Amniotic stem cell (primary cell): ENCODE results near the gene SMIM31.

ENCODE experiments used
- DNase-seq: peaks from one replicate; lab custom pipeline; 2025; lab: John Stamatoyannopoulos, UW

SMIM31 gene

DNA sequence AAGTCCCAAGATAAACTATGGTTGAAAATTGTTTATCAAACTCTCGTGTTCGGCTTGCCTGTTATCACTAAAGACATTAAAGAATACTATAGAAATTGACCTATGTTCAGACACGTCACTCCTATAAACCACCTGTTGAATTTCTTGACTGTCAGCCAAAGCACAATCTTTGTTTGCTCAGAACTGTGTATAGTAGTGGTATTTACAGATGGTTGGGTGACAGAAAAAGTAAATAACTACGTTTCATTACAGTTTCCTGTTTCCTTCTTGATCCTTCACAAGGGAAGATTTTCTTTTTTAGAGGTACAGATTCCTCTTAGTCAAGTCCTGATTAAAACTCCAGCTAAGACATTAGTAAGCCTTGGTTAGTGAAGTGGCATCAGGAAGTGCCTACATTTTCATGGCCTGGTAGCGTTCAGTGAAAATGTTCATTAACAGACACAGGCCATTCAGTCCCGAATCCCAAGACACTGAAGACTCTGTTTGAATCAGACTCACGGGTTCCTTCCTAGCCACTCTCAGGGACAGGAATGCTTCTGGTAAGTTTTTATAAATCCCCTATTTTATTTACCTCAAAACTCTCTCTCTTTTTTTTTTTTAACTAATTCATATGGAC, at the start of gene SMIM31:
Gene SMIM31, plus strand, starts transcription at position 259 of the 616 bp plus-strand sequence. CDS start 16,313 bp downstream, outside the sequence.
- no peak for DNase-seq

DNA sequence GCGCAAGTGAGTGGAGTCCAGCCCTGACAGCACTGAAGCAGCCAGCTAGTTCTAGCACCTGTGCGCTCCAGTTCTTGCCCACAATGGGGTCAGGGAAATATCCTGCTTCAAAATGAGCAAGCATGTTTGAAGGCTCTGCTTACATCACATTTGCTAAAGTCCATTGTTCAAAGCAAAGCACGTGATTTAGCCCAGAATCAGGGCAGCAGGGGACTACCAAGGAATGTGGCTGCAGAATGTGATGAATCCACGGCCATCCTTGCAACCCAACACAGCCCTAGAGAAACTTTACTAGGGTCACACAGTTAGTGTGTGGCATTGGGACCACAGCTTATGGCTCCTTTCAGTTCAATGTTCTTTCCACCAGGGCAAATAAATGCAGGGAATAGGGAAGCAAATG, 47.3 kb upstream of the SMIM31 start:
- DNase-seq = no peak

DNA sequence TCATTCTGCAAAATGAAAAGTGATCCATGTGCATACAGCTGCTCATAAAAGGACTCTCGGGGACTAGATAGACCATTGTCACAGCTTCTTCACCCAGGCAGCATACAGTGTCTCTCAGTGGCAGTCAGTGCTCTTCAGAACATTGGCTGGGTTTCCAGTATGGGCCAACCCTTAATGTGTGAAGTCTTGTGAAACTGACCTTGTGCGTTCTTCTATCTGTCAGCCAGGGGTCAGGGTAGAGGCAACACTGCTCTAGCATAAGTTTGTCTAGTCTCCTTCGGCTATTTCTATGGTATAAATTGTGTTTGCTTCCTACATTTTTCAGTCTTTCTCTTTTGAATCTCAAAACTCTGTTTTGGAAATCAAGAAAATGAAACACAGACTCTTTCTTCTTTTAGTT, 37.0 kb upstream of the SMIM31 start:
- DNase-seq = no peak

DNA sequence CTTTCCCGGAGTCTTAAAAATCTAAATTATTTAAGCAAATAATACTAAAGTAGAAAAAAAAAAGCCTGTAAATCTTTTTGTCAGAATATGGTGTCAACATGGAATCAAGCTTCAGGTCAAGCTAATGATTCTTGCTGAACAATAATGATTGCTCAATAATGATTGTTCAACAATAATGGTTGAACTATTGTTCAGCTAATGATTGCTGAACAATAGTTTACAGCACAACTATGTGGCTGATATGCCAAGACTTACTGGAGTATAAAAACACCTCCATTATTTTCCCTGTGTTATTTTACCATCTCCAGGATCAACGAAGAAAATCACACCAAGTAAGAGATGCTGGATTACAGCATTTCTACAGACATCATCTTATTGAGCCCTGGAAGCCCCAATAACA, 35.1 kb upstream of the SMIM31 start:
- no peak for DNase-seq

DNA sequence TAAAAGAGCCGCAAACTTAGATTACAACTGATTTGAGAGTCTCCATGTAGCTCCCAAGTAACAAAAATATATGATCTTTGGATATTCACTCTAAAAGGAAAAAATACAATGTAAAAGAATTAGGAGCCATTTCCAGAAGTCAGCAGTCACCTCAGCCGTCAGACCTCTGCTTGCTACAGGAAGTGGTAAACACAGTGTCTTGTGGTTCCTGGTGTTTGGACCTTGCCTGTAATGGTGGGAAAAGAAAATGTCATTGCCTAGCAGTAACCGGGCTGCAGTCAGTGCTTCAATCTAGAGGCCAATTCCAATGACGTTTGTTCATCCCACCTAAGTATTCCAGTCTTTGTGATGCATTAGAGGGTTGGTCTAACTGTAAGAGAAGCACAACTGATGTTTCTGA, 28.9 kb upstream of the SMIM31 start:
- DNase-seq = no peak

DNA sequence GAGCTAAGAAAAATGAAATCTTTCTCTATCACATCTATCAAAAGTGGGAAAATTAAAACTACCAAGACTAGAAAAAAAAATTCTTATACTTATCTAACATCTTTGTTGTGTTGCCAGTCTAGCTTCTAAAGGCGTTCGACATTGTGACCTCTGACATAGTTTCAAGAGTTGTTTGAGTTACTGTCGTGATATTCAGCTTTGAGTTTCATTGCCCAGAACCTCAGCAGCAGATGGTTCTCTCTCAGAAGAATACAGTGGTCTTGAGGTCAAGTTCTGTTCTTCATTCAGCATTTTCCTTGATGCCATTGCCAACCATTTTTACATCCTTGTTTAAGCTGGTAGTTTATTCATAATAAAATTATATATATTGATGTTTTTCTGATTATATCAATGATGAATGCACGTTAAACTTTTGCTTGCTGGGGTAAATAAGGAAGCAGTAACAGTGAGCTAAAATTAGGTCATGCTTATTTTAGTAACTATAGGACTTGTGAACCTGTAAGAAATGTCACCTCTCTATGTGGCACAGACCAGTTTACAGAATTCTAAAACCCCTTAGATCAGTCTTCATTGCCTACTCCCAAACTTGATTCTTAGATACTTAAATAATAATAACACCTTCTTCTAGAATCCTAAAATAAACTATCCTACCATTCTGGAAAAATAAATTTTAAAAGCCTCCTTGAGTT, 23.1 kb upstream of the SMIM31 start:
- no peak for DNase-seq

DNA sequence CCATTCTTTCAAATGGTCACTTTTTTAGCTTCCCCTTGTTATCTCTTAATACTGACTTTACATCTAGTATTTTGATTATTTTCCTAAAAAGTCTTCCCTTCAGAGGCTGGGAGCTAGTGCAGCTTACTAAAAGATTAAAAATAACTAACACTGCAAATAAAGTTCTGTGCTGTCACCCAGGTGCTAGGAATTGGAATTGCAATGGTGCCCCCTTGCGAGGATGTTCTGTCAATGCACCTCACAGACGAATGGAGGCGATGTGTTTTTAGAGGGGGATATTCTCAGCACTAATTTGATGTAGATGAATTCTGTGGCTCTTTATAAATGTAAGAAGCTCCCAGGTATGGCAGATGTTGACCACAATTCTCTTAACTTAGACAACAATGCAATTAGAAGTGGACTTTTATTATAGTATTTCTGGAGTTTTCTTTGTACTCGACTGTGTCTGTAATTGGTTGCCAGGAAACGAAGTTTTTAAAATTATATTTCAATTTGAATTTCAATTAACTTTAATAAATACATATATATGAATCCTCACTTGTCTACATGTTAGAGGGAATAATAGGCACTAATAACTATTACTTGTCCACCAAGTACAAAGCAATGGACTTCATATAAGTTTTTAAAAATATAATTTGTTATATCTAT, 22.0 kb upstream of the SMIM31 start:
- no peak for DNase-seq

DNA sequence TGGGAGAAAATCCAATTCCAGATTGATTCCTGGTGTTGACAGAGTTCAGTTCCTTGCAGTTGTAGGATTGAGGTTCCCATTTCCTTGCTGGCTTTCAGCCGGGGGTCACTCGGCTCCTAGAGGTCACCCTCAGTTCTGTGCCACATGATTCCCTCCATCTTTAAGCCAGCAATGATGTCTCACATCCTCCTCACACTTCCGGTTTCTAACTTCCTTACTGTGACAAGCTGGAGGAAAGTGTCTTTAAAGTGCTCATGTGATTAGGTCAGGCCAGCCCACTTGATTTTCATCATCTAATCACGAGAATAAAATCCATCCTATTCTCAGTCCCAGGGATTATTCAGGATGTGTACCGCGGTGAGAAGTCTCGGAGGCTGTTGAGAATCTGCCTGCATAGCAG, 19.4 kb upstream of the SMIM31 start:
- no peak for DNase-seq

DNA sequence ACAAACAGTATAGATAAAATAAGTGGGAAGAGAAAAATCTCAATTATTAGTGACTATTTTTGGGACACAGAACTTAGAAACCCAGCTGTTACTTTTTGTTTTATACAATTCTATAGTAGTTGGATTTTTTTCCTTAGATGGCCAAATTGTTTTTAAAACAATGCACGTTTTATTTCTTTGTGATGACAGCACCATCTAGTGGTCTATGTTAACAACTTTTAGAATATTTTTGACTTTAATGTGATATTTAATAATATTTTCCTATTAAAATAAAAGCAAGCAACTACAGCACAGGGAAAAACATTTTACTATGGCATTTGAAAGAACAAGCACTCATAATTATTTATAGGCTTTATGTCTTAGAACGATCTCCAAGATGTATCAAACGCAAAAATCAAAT, 5.6 kb upstream of the SMIM31 start:
- DNase-seq = no peak

DNA sequence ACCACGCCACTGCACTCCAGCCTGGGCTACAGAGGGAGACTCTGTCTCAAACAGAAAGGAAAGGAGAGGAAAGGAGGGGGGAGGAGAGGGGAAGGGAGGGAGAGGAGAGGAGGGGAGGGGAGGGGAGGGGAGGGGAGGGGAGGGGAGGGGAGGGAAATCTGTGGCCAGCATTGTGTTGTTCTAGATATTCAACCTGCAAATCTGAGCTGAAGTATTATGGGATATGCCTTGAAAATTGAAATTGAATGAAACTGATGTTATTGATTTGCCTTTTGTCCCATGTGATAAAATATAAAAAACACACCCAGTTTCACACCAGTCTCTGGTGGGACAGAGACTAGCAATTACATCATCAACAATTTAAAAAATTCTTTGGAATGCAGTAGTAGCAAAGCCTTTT, 1.5 kb downstream of the SMIM31 start:
- no peak for DNase-seq

DNA sequence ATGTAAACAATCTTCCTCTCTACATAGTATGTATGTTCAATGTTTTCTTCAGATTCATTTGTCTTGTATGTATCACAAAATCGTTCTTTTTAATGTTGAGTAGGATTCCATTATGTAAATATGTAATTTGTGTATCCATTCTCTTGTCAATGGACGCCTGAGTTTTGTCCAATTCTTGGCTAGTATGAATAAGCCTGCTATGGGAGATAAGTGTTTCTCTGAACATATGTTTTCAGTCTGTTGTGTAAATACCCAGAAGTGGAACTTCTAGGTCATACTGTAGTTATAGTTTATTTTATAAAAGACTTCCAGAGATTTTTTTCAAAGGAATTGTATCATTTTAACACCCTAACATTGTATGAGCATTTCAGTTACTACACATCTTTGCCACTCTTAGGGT, 2.8 kb downstream of the SMIM31 start:
- no peak for DNase-seq

DNA sequence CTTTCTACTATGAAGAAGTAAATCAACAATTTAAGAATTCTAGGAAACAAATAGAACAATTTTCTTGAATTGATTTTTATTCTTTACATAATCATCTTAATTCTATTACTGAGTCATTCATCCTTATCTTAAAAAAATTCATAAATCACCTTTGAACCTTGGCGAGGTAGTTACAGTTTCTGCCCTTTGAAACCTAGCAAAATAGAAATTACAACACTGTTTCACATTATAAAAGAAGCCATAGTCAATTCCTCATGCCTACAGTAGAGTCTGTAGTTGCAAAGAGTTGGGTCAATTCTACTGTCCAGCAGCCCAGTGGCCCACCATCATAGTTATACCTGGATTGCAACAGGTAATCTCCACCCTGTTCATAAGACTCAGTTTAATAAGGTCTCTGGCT, 7.3 kb downstream of the SMIM31 start:
- DNase-seq = no peak

DNA sequence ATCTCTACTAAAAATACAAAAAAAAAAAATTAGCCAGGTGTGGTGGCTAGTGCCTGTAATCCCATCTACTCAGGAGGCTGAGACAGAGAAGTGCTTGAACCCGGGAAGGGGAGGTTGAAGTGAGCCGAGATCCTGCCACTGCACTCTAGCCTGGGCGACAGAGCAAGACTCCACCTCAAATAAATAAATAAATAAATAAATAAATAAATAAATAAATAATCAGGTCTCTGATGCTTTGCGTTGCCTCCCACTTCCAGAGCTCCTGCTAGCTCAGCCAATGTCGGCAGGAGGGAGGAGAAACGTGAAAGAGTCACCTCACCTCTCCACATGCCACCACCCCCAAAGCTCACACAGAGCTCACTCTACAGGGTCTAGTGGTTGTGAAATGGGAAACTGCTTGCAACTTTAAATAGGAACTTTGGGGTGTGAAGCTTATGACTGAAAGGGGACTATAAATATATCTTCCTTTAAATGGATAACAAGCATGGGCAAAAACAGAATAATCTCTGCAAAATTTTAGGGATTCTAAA, 7.9 kb downstream of the SMIM31 start:
- DNase-seq = no peak

DNA sequence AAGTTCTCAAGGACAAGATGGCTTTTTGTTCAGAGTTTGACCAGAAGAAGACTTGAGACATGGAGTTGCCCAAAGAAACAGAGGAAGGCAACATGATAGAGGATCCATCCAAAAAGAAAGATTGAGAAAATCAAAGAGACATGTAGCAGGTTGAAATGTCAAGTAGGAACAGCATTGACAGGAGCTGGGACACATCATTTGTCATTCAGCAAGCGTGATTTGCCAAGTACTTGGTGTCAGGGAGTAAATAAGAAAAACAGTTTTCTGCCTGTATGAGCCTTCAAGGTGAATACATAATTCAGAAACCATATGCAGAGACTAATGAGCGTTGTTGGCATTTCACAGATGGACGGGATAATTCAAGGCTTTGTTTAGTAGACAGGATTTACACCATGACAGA, 11.2 kb downstream of the SMIM31 start:
- no peak for DNase-seq

DNA sequence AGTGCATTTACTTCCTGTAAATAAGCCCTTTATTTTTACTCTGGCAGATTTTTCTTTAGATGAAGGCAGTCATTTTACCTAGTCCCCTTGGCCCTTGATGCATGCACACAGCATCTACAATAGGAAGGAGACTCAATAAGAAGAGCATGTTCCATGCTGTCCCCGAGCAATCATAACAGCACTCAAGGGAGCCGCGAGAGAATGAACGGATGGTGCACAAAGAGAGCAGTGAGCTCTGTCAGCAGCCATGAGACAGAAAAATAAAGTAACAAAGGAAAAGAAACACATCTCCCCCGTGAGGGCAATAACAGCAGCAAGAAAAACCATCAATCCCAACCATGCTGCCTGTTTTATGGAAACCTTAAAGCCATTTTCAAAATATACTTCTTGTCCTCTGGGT, 11.9 kb downstream of the SMIM31 start:
- no peak for DNase-seq

DNA sequence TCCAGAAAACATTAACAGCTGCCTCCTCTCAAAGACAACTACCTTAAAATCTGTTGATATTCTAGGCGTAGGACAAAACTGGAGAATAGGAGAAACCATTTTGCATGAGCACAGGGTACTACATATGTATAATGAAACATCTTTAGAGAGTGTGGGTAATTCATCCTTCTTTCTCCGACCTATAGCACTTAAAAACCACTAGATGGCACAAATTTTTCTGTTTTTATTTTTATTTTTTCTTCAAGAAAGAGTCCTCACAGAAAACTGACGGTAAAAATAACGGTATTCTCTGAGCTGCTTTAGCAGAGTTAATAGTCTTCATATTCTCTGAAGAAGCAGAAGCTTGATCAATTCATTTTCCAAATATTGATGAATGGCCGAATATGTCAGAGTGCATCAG, 14.6 kb downstream of the SMIM31 start:
- DNase-seq = no peak

DNA sequence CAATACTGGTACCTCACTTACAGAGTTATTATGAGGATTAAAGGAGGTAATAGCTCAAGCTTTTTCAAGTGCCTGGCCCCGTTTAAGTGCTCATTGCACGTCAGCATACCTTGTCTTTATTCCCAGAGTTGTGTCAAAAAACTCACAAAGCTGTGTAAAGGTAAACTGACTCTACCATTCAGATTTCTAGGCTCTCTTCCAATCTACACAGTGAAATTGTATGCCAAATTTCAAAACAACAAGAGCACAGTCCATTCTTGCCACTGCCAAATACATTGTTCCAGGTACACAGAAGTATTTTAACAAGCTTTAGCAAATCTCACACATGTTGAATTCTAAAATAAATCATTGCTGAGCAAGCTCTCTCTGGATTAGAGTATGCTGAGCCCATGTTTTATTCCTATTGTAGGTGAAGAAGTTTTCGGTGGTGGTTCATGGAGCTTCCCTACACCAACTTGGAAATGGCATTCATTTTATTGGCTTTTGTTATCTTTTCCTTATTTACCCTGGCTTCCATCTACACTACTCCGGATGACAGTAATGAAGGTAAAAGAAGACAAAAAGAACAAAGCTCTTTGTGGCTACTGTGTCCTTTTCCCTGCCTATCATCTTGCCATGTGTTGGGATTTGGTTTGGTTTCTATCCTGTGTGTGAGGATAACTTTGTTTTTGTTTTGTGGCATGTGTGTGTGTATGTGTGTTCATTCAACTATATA, 16.2 kb downstream of the SMIM31 start:
- DNase-seq = no peak

DNA sequence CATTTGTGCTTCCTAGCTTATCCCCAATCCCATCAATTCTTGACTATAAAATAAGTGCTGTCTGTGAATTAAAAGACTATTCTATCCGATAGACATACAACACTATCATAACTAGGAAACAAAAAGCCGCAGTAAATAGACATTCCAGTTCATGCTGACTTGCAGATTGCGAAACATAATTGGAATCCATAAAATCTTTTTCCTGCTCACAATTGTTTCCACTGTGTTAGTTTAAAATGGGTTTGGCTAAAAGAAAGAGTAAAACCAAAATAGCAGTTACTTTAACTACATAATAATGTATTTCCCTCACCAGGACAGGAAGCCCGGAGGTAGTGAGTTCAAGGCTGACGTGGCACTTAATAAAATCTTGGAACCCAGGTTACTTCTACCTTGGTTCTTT, 17.2 kb downstream of the SMIM31 start:
- no peak for DNase-seq

DNA sequence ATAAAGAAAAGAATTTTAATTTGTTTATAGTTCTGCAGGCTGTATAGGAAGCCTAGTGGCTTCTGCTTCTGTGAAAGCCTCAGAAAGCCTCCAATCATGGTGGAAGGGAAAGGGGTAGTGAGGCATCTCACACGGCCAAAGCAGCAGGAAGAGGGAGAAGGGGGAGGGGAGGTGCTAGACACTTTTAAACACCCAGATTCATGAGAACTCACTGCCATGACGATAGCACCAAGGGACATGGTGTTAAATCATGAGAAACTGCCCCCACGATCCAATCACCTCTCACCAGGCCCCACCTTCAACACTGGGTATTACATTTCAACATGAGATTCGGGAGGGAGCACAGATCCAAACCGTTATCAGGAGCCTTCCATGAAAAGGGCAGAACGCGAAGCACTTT, 18.1 kb downstream of the SMIM31 start:
- no peak for DNase-seq

DNA sequence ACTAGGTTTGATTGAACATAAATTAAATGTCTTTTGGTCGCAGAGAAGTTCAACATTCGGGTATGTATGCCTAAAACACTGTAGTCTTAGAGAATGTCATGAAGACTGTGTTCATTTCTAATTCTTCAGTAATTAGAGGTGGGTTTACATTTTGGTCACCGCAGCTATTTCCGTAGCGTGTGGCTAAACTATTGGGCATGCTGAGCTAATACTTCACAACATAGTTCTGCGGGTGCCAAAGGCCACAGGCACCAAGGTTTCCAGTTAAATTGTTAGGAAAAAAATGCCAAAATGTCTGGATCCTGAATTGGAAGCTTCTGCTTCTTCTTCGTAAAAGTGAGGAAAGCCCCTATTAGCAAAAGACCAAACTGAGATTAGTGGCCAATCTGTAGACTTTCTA, 25.1 kb downstream of the SMIM31 start:
- DNase-seq = no peak

DNA sequence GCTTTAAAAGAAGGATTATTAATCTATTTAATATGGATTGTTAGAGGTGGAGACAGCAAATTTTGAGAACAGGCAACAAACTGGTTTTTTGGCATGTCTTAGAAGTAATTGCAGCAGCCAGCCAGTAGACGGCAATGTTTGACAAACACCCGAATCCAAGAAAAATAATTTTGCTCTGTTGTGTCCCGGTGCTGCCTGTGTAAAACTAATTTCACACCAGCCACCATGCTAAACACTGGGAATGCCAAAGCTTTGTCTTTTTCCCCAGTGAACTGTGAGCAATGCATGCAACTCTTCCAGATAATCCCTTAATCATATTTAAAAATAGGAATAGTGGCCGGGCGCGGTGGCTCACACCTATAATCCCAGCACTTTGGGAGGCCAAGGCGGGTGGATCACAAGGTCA, 25.9 kb downstream of the SMIM31 start:
- no peak for DNase-seq

DNA sequence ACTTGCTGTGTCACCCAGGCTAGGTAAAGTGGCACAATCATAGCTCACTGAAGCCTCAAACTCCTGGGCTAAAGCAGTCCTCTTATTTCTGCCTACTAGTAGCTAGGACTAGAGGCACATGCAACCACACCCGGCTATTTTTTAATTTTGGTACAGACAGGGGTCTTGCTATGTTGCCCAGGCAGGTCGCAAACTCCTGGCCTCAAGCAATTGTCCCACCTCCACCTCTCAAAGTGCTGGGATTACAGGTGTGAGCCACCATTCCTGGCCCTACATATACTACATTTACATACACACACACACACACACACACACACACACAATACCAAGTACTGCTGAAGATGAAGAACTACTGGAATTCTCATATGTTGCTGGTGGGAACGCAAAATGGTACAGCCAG, 26.9 kb downstream of the SMIM31 start:
- no peak for DNase-seq

DNA sequence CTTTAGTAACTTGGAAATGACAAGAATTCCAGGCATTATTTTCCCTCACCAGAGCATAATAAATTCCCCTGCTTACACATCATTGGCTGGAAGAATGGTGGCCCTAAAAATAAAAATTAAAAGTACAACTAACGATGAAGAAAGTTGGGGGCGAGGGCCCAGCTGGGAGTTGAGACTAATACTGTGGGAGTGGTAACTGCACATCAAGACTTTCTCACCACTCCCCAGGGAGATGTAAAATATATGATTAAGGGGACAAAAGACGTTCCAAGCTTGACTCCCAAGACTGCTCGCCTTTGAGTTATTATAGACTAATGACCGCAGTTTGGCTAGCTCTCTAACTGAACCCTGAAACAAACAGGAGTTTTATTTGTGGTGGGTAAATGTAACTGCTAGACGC, 30.0 kb downstream of the SMIM31 start:
- no peak for DNase-seq
